Stimulated activated CD4-positive, alpha-beta T cell treated with anti-CD3 and anti-CD28 coated beads, Interleukin-1b, Interleukin-23, amount 100 ng/mL, for 24 hours (primary cell): ENCODE data around the gene TCEA3.

Source experiments
- DNase-seq, 4 experiments: peaks; one replicate each; pipeline ENCODE4 v3.0.0-alpha.2; 2020; ENCODE audit warnings: low read depth in 4 of 4, low spot score in 1 of 4

TCEA3 gene

GRCh38 chr1:23337869-23338268 is 86.7 kb downstream of the TCEA3 start:
- DNase-seq, result no peak

- DNase-seq, result no peak
Measured at GRCh38 chr1:23331713-23332112, 92.8 kb downstream of the TCEA3 start.
